Body of pancreas (tissue), 4 donors: ENCODE measurements around the gene KIFAP3. TPM values are rescaled to one million over a fixed set of nuclear protein-coding genes. Genes with fewer than 3 reads are reported as not detected.
"Not testable (repeated sequence)": the region's sequence is repeated elsewhere in the genome, so short reads cannot be mapped to it uniquely, and the experiment has no call there.

Experiments used
- ATAC-seq: fragments of 150-250 bp; one replicate; pipeline ENCODE4 v1.9.1; 2016
- DNase-seq, 4 donors: peaks; one replicate each; pipeline ENCODE4 v3.0.0-alpha.2; 2019
- H3K27ac ChIP-seq, 4 donors: fragments of 200-600 bp; sonication (generic); 1 replicate in 3 of 4; 2 replicates in 1 of 4; pipeline versions ENCODE4 v1.5.1 to v1.6.1; 2016 to 2019; ENCODE audit warnings: mild to moderate bottlenecking in 1 of 4, mixed read lengths in 1 of 4, moderate library complexity in 1 of 4
- H3K27me3 ChIP-seq, 2 donors: fragments of 200-600 bp; sonication (generic); one replicate each; pipeline ENCODE4 v1.6.0; 2016; ENCODE audit warnings: mild to moderate bottlenecking in 1 of 2
- H3K36me3 ChIP-seq, 2 donors: fragments of 200-600 bp; sonication (generic); replicated peaks in 1 of 2; 2 replicates each; pipeline ENCODE4 v1.5.1; 2016; ENCODE audit warnings: low read depth in 2 of 2; ENCODE audit not compliant: insufficient read depth in 1 of 2
- H3K4me1 ChIP-seq: fragments of 200-600 bp; sonication (generic); one replicate; pipeline ENCODE4 v1.6.0; 2016
- H3K4me3 ChIP-seq, 2 donors: fragments of 200-600 bp; sonication (generic); 1 replicate in 1 of 2; 2 replicates in 1 of 2; pipeline ENCODE4 v1.5.1; 2016 to 2019
- H3K9me3 ChIP-seq, 3 donors: fragments of 200-600 bp; sonication (generic); 1 replicate in 2 of 3; 2 replicates in 1 of 3; pipeline ENCODE4 v1.5.1; 2016
- CTCF ChIP-seq, 7 experiments: fragments of 450-650 bp in 4 of 7; fragments of 200-600 bp in 3 of 7; sonication (generic) in 3 of 7; IDR thresholded peaks; one replicate each; pipeline ENCODE4 v1.5.1; 2016 to 2019; ENCODE audit warnings: antibody characterized with exemption in 7 of 7
- POLR2A ChIP-seq, 3 donors: fragments of 450-650 bp; IDR thresholded peaks; one replicate each; pipeline ENCODE4 v1.6.1; 2016; ENCODE audit warnings: antibody characterized with exemption in 3 of 3, mild to moderate bottlenecking in 2 of 3
- WGBS, 2 donors: methylation state at CpG; one replicate each; pipeline ENCODE4 v1.1.5; 2017; 5-methylcytosine and 5-hydroxymethylcytosine counted together
- intact Hi-C: fragments of 100-400 bp; cut with DNase I; formaldehyde crosslinking; loops from one replicate; pipeline ENCODE4 v1.15.1; 2023
- total RNA-seq, 2 donors: library from RNA; depleted of rRNA; stranded (reverse); fragments of >200 nt; gene quantifications; one replicate each; pipeline ENCODE4 v1.1.0, GENCODE V29; 2016

Gene KIFAP3
- total RNA-seq, 2 donors from 2014 or later, result 9.6 to 16.9 TPM

DNA sequence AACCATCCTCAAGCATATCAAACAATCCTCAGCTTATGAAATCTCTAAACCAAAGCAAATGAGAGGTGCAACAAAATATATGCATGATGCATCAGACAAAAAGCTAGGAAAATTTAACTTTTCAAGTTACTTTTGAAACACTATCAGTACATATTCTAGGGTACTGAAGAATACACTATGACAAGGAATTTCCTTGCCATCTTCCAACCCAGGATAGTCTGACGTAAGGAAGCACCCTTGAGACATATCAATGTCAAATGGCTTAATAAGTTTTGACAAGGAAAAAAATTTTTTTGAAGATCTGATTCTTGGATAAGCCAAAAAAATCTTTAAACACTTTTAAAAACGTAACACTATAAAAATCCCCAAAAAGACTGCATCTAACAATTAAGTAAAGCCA is 64.9 kb downstream of the KIFAP3 start:
- no peaks in the 10 kb centered on the region for H3K4me1 ChIP-seq
- no peaks in the 10 kb centered on the region for H3K9me3 ChIP-seq
- WGBS, 2 donors, result 86 to 92% methylated on average over 2 of the region's 2 CpGs
- no peak overlapping the region for H3K4me3 ChIP-seq
- no peaks in the 10 kb centered on the region for H3K27me3 ChIP-seq
- no peak overlapping the region for H3K27ac ChIP-seq
- ATAC-seq (no peak), DNase-seq (no peak)
- intact Hi-C loops, result no loop called here
- TF ChIP-seq POLR2A (IDR thresholded peaks at IDR 0.05) (no peak), CTCF (IDR thresholded peaks at IDR 0.05) (no peak)
- no peaks in the 10 kb centered on the region for H3K36me3 ChIP-seq

DNA sequence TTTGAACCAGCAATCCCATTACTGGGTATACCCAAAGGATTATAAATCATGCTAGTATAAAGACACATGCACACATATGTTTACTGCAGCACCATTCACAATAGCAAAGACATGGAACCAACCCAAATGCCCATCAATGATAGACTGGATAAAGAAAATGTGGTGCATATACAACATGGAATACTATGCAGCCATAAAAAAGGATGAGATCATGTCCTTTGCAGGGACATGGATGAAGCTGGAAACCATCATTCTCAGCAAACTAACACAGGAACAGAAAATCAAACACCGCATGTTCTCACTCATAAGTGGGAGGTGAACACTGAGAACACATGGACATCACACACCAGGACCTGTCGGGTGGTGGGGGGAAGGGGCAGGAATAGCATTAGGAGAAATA is 65.8 kb downstream of the KIFAP3 start:
- DNase-seq, H3K27me3 ChIP-seq, intact Hi-C loops, H3K9me3 ChIP-seq, H3K4me1 ChIP-seq, ATAC-seq, H3K27ac ChIP-seq, H3K4me3 ChIP-seq, H3K36me3 ChIP-seq: not testable (repeated sequence)
- 93 to 98% methylated on average over 2 of the region's 2 CpGs for WGBS, 2 donors

DNA sequence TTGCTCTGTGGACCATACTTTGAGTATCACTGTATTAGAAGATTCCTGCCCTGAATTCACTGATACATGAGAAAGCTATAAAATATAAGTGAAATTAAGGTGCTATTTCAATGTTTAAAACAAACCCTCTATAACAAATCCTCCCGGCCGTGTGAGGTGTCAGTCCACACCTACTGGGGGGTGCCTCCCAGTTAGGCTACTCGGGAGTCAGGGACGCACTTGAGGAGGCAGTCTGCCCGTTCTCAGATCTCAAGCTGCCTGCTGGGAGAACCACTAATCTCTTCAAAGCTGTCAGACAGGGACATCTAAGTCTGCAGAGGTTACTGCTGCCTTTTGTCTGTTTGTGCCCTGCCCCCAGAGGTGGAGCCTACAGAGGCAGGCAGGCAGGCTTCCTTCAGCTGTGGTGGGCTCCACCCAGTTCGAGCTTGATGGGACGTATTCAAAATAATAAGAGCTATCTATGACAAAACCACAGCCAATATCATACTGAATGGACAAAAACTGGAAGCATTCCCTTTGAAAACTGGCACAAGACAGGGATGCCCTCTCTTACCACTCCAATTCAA is 71.1 kb downstream of the KIFAP3 start:
- H3K9me3 ChIP-seq, H3K27ac ChIP-seq, H3K27me3 ChIP-seq, DNase-seq, intact Hi-C loops, H3K36me3 ChIP-seq, H3K4me3 ChIP-seq, H3K4me1 ChIP-seq, ATAC-seq: not testable (repeated sequence)
- 74 to 90% methylated on average over 7 of the region's 7 CpGs for WGBS, 2 donors

DNA sequence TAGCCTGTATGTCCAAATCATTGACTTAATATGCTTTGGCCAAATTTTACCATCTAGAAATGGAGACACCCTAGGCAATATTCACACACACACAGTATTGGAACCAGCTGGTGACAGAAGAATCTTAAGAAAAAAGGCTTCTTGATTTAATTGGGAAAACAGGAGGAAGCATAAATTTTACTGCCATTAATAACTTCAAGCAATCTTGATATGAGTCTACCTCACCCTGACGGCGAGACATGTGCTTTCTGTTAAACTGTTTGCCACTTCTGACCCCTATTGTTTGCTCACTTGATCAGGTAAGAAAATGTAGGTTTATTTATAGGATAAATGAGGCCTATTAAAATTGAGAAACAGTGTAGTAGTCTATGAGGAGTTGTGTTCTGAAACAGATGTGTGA is 73.2 kb downstream of the KIFAP3 start:
- TF ChIP-seq CTCF (IDR thresholded peaks at IDR 0.05), result no peak
- no peak for TF ChIP-seq POLR2A (IDR thresholded peaks at IDR 0.05)
- WGBS, 2 donors, result 74 to 91% methylated on average over 2 of the region's 2 CpGs
- Histone ChIP-seq H3K36me3 (no peaks in the 10 kb centered on the region), H3K4me1 (no peaks in the 10 kb centered on the region), H3K27me3 (no peaks in the 10 kb centered on the region), H3K9me3 (no peaks in the 10 kb centered on the region), H3K27ac (no peak overlapping the region), H3K4me3 (no peak overlapping the region)
- no peak for ATAC-seq
- no peak for DNase-seq
- intact Hi-C loops, result no loop called here

DNA sequence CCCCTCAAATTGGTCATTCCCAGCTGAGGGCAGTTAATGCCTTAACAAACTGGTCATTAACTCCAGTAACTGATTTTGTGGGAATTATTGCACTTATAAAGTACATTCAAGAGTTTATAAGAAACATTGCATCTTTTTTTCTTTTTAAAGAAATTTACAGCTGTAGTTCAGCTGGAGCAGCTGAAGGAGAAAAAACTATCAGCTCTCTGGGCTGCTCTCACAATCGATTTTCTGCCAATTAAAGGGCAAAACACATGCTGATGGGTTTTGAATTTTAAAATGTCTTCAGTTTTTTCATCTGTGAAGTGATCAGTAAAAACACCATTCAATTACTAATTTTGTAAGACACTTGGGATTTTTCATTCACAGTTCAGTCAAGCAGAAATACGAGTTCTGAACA is 74.7 kb downstream of the KIFAP3 start:
- Histone ChIP-seq H3K27ac (no peak overlapping the region), H3K36me3 (no peaks in the 10 kb centered on the region), H3K9me3 (no peaks in the 10 kb centered on the region), H3K27me3 (no peaks in the 10 kb centered on the region), H3K4me1 (no peaks in the 10 kb centered on the region), H3K4me3 (no peak overlapping the region)
- DNase-seq (no peak), ATAC-seq (no peak)
- intact Hi-C loops, result no loop called here
- TF ChIP-seq CTCF (IDR thresholded peaks at IDR 0.05), result no peak
- no peak for TF ChIP-seq POLR2A (IDR thresholded peaks at IDR 0.05)
- 68 to 73% methylated on average over 2 of the region's 2 CpGs for WGBS, 2 donors

DNA sequence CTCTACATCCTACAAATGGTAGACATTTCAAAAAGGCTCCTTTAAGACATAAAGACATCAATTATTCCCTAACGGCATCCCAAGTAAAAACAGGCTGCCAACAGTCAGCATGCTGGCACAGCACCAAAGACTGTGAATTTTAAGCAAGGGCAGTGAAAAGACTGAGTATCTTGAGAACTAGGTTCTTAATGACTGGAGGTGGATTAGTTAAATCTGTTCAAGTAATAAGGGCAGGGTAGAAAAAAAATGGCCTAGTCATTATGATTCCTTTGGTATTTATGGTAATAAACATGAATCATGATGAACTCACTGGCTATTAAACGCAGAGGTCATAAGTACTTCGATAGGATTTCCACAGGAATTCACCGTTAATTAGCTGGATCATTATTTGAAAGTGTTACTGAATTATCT is 75.2 kb downstream of the KIFAP3 start:
- TF ChIP-seq CTCF (IDR thresholded peaks at IDR 0.05) (no peak), POLR2A (IDR thresholded peaks at IDR 0.05) (no peak)
- WGBS, 2 donors, result 60 to 64% methylated on average over 4 of the region's 4 CpGs
- no peaks in the 10 kb centered on the region for H3K27me3 ChIP-seq
- H3K9me3 ChIP-seq, result no peaks in the 10 kb centered on the region
- DNase-seq (no peak), ATAC-seq (no peak)
- H3K4me1 ChIP-seq, result no peaks in the 10 kb centered on the region
- H3K27ac ChIP-seq, result no peak overlapping the region
- H3K36me3 ChIP-seq, result no peaks in the 10 kb centered on the region
- intact Hi-C loops, result no loop called here
- H3K4me3 ChIP-seq, result no peak overlapping the region
